ENCODE data around the gene TMEM242.

DNA sequence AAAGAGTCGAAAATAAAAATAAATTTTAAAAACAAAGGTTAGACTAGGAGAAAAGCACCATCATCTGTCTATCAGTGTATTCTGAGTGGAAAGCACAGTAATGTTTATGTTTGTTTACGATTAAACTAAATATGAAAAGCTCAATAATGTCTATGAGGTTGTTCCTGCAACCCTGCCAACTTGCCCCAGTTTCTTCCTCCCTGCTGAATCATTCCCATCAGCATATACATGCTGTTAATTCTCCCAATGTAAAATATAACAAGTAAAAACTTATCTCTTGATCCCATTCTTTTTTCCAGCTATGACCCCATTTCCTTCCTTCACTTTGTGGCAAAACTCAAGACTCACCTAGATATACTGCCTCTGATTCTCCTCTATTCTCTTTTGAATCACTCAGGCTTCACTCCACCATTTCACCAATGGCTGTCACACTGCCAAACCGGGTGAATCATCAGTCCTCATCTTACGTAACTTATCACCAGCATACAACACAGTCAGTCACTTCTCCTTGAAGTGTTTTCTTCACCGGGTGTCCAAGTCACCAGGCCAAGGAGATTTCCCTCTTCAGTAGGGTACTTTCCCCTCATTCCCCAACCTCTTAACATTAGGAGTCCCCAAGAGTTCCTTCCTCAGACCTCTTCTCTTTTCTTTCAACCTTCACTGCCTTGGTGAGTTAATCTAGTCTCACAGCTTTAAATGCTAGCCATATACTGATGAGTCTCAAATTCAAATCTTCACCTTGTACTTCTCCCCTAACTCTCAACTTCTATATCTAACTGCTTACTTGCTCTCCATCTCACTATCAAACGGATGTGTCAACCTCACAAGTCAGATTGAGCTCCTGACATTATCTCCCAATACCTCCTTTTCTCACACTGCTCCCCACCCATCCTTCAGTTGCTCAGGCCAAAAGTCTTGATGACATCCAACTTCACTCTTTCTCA is 6.2 kb downstream of the TMEM242 start:
- TF ChIP-seq EZH2phosphoT487 (IDR thresholded peaks at IDR 0.05; ENCODE audit: borderline replicate concordance, low read depth) (no peak), FOSL2 (IDR thresholded peaks at IDR 0.05; ENCODE audit: borderline replicate concordance, low read depth) (peak; percentile 77), TEAD4 (IDR thresholded peaks at IDR 0.05; ENCODE audit: borderline replicate concordance, insufficient read depth) (no peak), NRF1 (IDR thresholded peaks at IDR 0.05; ENCODE audit: low read depth, low read length) (no peak), POLR2AphosphoS5 (IDR thresholded peaks at IDR 0.05; ENCODE audit: low read depth, low read length) (no peak)
- TF ChIP-seq, protein P1, sequence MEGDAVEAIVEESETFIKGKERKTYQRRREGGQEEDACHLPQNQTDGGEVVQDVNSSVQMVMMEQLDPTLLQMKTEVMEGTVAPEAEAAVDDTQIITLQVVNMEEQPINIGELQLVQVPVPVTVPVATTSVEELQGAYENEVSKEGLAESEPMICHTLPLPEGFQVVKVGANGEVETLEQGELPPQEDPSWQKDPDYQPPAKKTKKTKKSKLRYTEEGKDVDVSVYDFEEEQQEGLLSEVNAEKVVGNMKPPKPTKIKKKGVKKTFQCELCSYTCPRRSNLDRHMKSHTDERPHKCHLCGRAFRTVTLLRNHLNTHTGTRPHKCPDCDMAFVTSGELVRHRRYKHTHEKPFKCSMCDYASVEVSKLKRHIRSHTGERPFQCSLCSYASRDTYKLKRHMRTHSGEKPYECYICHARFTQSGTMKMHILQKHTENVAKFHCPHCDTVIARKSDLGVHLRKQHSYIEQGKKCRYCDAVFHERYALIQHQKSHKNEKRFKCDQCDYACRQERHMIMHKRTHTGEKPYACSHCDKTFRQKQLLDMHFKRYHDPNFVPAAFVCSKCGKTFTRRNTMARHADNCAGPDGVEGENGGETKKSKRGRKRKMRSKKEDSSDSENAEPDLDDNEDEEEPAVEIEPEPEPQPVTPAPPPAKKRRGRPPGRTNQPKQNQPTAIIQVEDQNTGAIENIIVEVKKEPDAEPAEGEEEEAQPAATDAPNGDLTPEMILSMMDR (IDR thresholded peaks at IDR 0.05): no peak
